H9 (cell line): Measurements from ENCODE around the gene COL18A1. TPM values are rescaled to one million over a fixed set of nuclear protein-coding genes. Genes with fewer than 3 reads are reported as not detected.

Experiments used
- DNase-seq: peaks from one replicate; pipeline ENCODE4 v3.0.0-alpha.2; 2017
- H2AFZ ChIP-seq: one replicate; pipeline ENCODE4 v1.6.1; 2013; ENCODE audit warnings: mild to moderate bottlenecking, low read length, control low read depth, moderate library complexity
- H2AK5ac ChIP-seq: 2 replicates; pipeline ENCODE4 v1.6.1; 2013; ENCODE audit warnings: low read length, control low read depth, mixed read lengths; ENCODE audit not compliant: insufficient read length
- H2BK120ac ChIP-seq: one replicate; pipeline ENCODE4 v1.6.1; 2013; ENCODE audit warnings: low read depth, mild to moderate bottlenecking, low read length, control low read depth, inconsistent platforms; ENCODE audit not compliant: poor library complexity, severe bottlenecking
- H2BK12ac ChIP-seq: 2 replicates; pipeline ENCODE4 v1.6.1; 2013; ENCODE audit warnings: low read length, control low read depth, mixed read lengths, low read depth; ENCODE audit not compliant: insufficient read length
- H2BK15ac ChIP-seq: 2 replicates; pipeline ENCODE4 v1.6.1; 2013; ENCODE audit warnings: low read depth, low read length, control low read depth
- H2BK20ac ChIP-seq: one replicate; pipeline ENCODE4 v1.6.1; 2013; ENCODE audit warnings: low read depth, mild to moderate bottlenecking, low read length, control low read depth, inconsistent platforms; ENCODE audit not compliant: poor library complexity, severe bottlenecking
- H2BK5ac ChIP-seq: 2 replicates; pipeline ENCODE4 v1.6.1; 2013; ENCODE audit warnings: low read length, control low read depth, mixed read lengths; ENCODE audit not compliant: insufficient read length
- H3K14ac ChIP-seq: 2 replicates; pipeline ENCODE4 v1.6.1; 2013; ENCODE audit warnings: low read length, control low read depth; ENCODE audit not compliant: insufficient read depth
- H3K18ac ChIP-seq: 2 replicates; pipeline ENCODE4 v1.6.1; 2013; ENCODE audit warnings: low read depth, mild to moderate bottlenecking, mixed read lengths, low read length, control low read depth; ENCODE audit not compliant: insufficient read length
- H3K23ac ChIP-seq: 2 replicates; pipeline ENCODE4 v1.6.1; 2013; ENCODE audit warnings: low read length, control low read depth, mixed read lengths, low read depth; ENCODE audit not compliant: insufficient read length
- H3K23me2 ChIP-seq: 2 replicates; pipeline ENCODE4 v1.6.1; 2013; ENCODE audit warnings: low read depth, mild to moderate bottlenecking, mixed read lengths, low read length, control low read depth; ENCODE audit not compliant: insufficient read length, poor library complexity, severe bottlenecking
- H3K27ac ChIP-seq: 2 replicates; pipeline ENCODE4 v1.5.1; 2013; ENCODE audit warnings: low read length, control low read depth, mixed read lengths, low read depth; ENCODE audit not compliant: insufficient read length
- H3K27me3 ChIP-seq: 2 replicates; pipeline ENCODE4 v1.6.1; 2013; ENCODE audit warnings: low read length, control low read depth, inconsistent platforms; ENCODE audit not compliant: insufficient read depth
- H3K4ac ChIP-seq: 2 replicates; pipeline ENCODE4 v1.6.1; 2013; ENCODE audit warnings: low read depth, mild to moderate bottlenecking, control low read depth, inconsistent platforms, low read length, moderate library complexity
- H3K4me1 ChIP-seq: 2 replicates; pipeline ENCODE4 v1.6.1; 2013; ENCODE audit warnings: low read length, control low read depth, inconsistent platforms; ENCODE audit not compliant: insufficient read depth
- H3K4me2 ChIP-seq: 2 replicates; pipeline ENCODE4 v1.6.1; 2013; ENCODE audit warnings: low read length, control low read depth, mixed read lengths; ENCODE audit not compliant: insufficient read length, insufficient read depth
- H3K56ac ChIP-seq: 2 replicates; pipeline ENCODE4 v1.6.1; 2013; ENCODE audit warnings: low read depth, mild to moderate bottlenecking, mixed read lengths, low read length, control low read depth; ENCODE audit not compliant: insufficient read length
- H3K79me1 ChIP-seq: 2 replicates; pipeline ENCODE4 v1.6.1; 2013; ENCODE audit warnings: low read depth, mild to moderate bottlenecking, moderate library complexity, low read length, control low read depth, inconsistent platforms; ENCODE audit not compliant: insufficient read depth, poor library complexity, severe bottlenecking
- H3K79me2 ChIP-seq: 2 replicates; pipeline ENCODE4 v1.6.1; 2013; ENCODE audit warnings: low read length, control low read depth, inconsistent platforms; ENCODE audit not compliant: insufficient read depth
- H3K9ac ChIP-seq: 2 replicates; pipeline ENCODE4 v1.6.1; 2013; ENCODE audit warnings: low read length, control low read depth, mixed read lengths; ENCODE audit not compliant: insufficient read length; ENCODE audit errors: extremely low read depth
- H3K9me3 ChIP-seq: one replicate; pipeline ENCODE4 v1.6.1; 2013; ENCODE audit warnings: low read depth, low read length, inconsistent platforms; ENCODE audit not compliant: control insufficient read depth
- H3T11ph ChIP-seq: one replicate; pipeline ENCODE4 v1.6.1; 2013; ENCODE audit warnings: mild to moderate bottlenecking, low read length, control low read depth, inconsistent platforms
- H4K20me1 ChIP-seq: one replicate; pipeline ENCODE4 v1.6.1; 2013; ENCODE audit not compliant: control insufficient read depth, insufficient read length, insufficient read depth
- H4K5ac ChIP-seq: 2 replicates; pipeline ENCODE4 v1.6.1; 2013; ENCODE audit warnings: low read depth, mild to moderate bottlenecking, mixed read lengths, low read length, control low read depth; ENCODE audit not compliant: insufficient read length
- H4K8ac ChIP-seq: replicated peaks from 2 replicates; pipeline ENCODE4 v1.6.1; 2013; ENCODE audit warnings: low read length, control low read depth, mixed read lengths, low read depth; ENCODE audit not compliant: insufficient read length
- H4K91ac ChIP-seq: 2 replicates; pipeline ENCODE4 v1.6.1; 2013; ENCODE audit warnings: low read depth, mild to moderate bottlenecking, moderate library complexity, mixed read lengths, low read length, control low read depth; ENCODE audit not compliant: insufficient read length
- H3K27ac Mint-ChIP-seq, 3 experiments: 2 replicates in 2 of 3; 3 replicates in 1 of 3; pipeline ENCODE4 v1.8.0; 2020 to 2021; ENCODE audit warnings: mixed read lengths in 3 of 3, mild to moderate bottlenecking in 1 of 3, moderate library complexity in 1 of 3
- H3K27me3 Mint-ChIP-seq: 2 replicates; pipeline ENCODE4 v1.8.0; 2021; ENCODE audit warnings: low read depth, mild to moderate bottlenecking, moderate library complexity, mixed read lengths
- H3K36me3 Mint-ChIP-seq, 3 experiments: 2 replicates in 2 of 3; 3 replicates in 1 of 3; pipeline ENCODE4 v1.8.0; 2020 to 2021; ENCODE audit warnings: low read depth in 3 of 3, mixed read lengths in 3 of 3; ENCODE audit not compliant: insufficient read depth in 1 of 3
- H3K4me1 Mint-ChIP-seq, 2 experiments: 2 replicates each; pipeline ENCODE4 v1.8.0; 2020; ENCODE audit warnings: mixed read lengths in 2 of 2
- H3K4me3 Mint-ChIP-seq, 2 experiments: 2 replicates in 1 of 2; 3 replicates in 1 of 2; pipeline ENCODE4 v1.8.0; 2020 to 2021; ENCODE audit warnings: mild to moderate bottlenecking in 2 of 2, mixed read lengths in 2 of 2, moderate library complexity in 1 of 2
- H3K9me3 Mint-ChIP-seq, 2 experiments: 2 replicates in 1 of 2; 3 replicates in 1 of 2; pipeline ENCODE4 v1.8.0; 2020; ENCODE audit warnings: mild to moderate bottlenecking in 2 of 2, mixed read lengths in 2 of 2, moderate library complexity in 1 of 2
- CTCF ChIP-seq: fragments of 200-600 bp; sonication (generic); conservative IDR thresholded peaks from 3 replicates; pipeline ENCODE4 v1.8.0; 2021; ENCODE audit warnings: antibody characterized with exemption, mild to moderate bottlenecking
- WGBS: extraction: QIAGEN DNeasy Blood & Tissue Kit; methylation state at CpG from one replicate; pipeline ENCODE4 v1.1.7; 2013; ENCODE audit warnings: missing lambda C conversion rate, low lambda C conversion rate, mixed read lengths; ENCODE audit not compliant: insufficient read length; ENCODE audit errors: extremely low coverage; 5-methylcytosine and 5-hydroxymethylcytosine counted together
- total RNA-seq: library from RNA; stranded (reverse); gene quantifications from 2 replicates; pipeline ENCODE4 v1.2.1, GENCODE V29; 2021

Gene COL18A1
- total RNA-seq, 1 experiment from 2014 or later = 232 TPM

- DNase-seq = no peak
- no peak overlapping the region for H3K4me3 Mint-ChIP-seq
- TF ChIP-seq CTCF = no peak
- H3K79me2 ChIP-seq = no peaks in the 10 kb centered on the region
- H4K20me1 ChIP-seq = no peaks in the 10 kb centered on the region
- H3K9me3 ChIP-seq = no peaks in the 10 kb centered on the region
- H2BK15ac ChIP-seq = no peak overlapping the region
- H3K18ac ChIP-seq = no peak overlapping the region
- H2BK5ac ChIP-seq = no peak overlapping the region
- no peak overlapping the region for H4K5ac ChIP-seq
- peaks cover 24 to 33% of the 10 kb centered on the region in 2 experiments for H3K4me1 Mint-ChIP-seq
- H2AFZ ChIP-seq = no peak overlapping the region
- H3K9me3 Mint-ChIP-seq = peaks cover 24 to 27% of the 10 kb centered on the region in 2 experiments
- peaks cover 0 to 18% (median 12%) of the 10 kb centered on the region in 3 experiments; a peak in 6 of 7 replicates for H3K36me3 Mint-ChIP-seq
- no peaks in the 10 kb centered on the region for H3K79me1 ChIP-seq
- H3K14ac ChIP-seq = no peak overlapping the region
- H3K27me3 Mint-ChIP-seq = peaks cover 9% of the 10 kb centered on the region
- no peak overlapping the region for H3K9ac ChIP-seq
- H4K8ac ChIP-seq = no peak overlapping the region
- no peak overlapping the region for H3T11ph ChIP-seq
- no peak overlapping the region for H2BK12ac ChIP-seq
- no peak overlapping the region for H3K4me2 ChIP-seq
- H2AK5ac ChIP-seq = no peak overlapping the region
- H3K23ac ChIP-seq = no peak overlapping the region
- H3K27me3 ChIP-seq = peaks cover 2% of the 10 kb centered on the region; the same call in 1 of the 2 replicates
- H3K4me1 ChIP-seq = no peaks in the 10 kb centered on the region; the same call in 1 of the 2 replicates
- H3K23me2 ChIP-seq = no peaks in the 10 kb centered on the region
- no peak overlapping the region for H2BK20ac ChIP-seq
- H3K4ac ChIP-seq = no peak overlapping the region
- H2BK120ac ChIP-seq = no peak overlapping the region
- WGBS = no CpG with 5 or more reads among the region's 7 CpGs
- no peak overlapping the region for H3K27ac ChIP-seq
- H3K27ac Mint-ChIP-seq = no peak overlapping the region
- no peak overlapping the region for H3K56ac ChIP-seq
- no peak overlapping the region for H4K91ac ChIP-seq
Observed at GRCh38 chr21:45372732-45373355, 32.1 kb upstream of the COL18A1 start.
